MM.1S (cell line): ENCODE results near the gene KCNMB2.

Experiments
- DNase-seq: peaks from one replicate; pipeline ENCODE4 v3.0.0-alpha.2; 2015
- H2AFZ ChIP-seq: fragments of 300-600 bp; sonication (generic); 2 replicates; pipeline ENCODE4 v1.6.0; 2016; ENCODE audit warnings: antibody characterized with exemption, low read length
- H3F3A ChIP-seq: fragments of 300-600 bp; sonication (generic); 2 replicates; pipeline ENCODE4 v1.6.1; 2016; ENCODE audit warnings: mild to moderate bottlenecking, antibody characterized with exemption, low read length, moderate library complexity, mixed read lengths; ENCODE audit not compliant: insufficient read depth
- H3K27ac ChIP-seq: fragments of 300-600 bp; sonication (generic); 2 replicates; pipeline ENCODE4 v1.5.1; 2016; ENCODE audit warnings: mild to moderate bottlenecking, low read length
- H3K27me3 ChIP-seq: fragments of 300-600 bp; sonication (generic); replicated peaks from 2 replicates; pipeline ENCODE4 v1.6.0; 2016; ENCODE audit warnings: low read length; ENCODE audit not compliant: insufficient read depth
- H3K36me3 ChIP-seq: fragments of 300-600 bp; sonication (generic); replicated peaks from 2 replicates; pipeline ENCODE4 v1.6.1; 2016; ENCODE audit warnings: mild to moderate bottlenecking, low read length, mixed read lengths; ENCODE audit not compliant: insufficient read depth
- H3K4me1 ChIP-seq: fragments of 300-600 bp; sonication (generic); 2 replicates; pipeline ENCODE4 v1.6.1; 2016; ENCODE audit warnings: low read length, mixed read lengths
- H3K4me2 ChIP-seq: fragments of 300-600 bp; sonication (generic); 2 replicates; pipeline ENCODE4 v1.6.0; 2016; ENCODE audit warnings: low read depth, low read length
- H3K4me3 ChIP-seq: fragments of 300-600 bp; sonication (generic); 2 replicates; pipeline ENCODE4 v1.5.1; 2016; ENCODE audit warnings: low read length, mixed read lengths
- H3K79me2 ChIP-seq: fragments of 300-600 bp; sonication (generic); 2 replicates; pipeline ENCODE4 v1.6.1; 2016; ENCODE audit warnings: mixed run types, low read length, mixed read lengths
- H3K9ac ChIP-seq: fragments of 300-600 bp; sonication (generic); 2 replicates; pipeline ENCODE4 v1.6.1; 2016; ENCODE audit warnings: low read length, mixed read lengths
- H3K9me2 ChIP-seq: fragments of 300-600 bp; sonication (generic); replicated peaks from 2 replicates; pipeline ENCODE4 v1.6.1; 2016; ENCODE audit warnings: mild to moderate bottlenecking, low read length, mixed read lengths; ENCODE audit not compliant: insufficient read depth
- H3K9me3 ChIP-seq: fragments of 300-600 bp; sonication (generic); replicated peaks from 2 replicates; pipeline ENCODE4 v1.6.1; 2016; ENCODE audit warnings: mild to moderate bottlenecking, low read length, mixed read lengths; ENCODE audit not compliant: insufficient read depth
- H4K20me1 ChIP-seq: fragments of 300-600 bp; sonication (generic); 2 replicates; pipeline ENCODE4 v1.6.1; 2016; ENCODE audit warnings: mild to moderate bottlenecking, low read length, moderate library complexity, mixed read lengths; ENCODE audit not compliant: insufficient read depth
- EZH2 ChIP-seq: fragments of 300-600 bp; sonication (generic); optimal IDR thresholded peaks from 2 replicates; pipeline ENCODE3; 2017; ENCODE audit warnings: low read depth, mild to moderate bottlenecking, antibody characterized with exemption, low read length, mixed read lengths
- EZH2phosphoT487 ChIP-seq: fragments of 300-600 bp; sonication (generic); IDR thresholded peaks from 2 replicates; pipeline ENCODE4 v1.6.1; 2018; ENCODE audit warnings: antibody characterized with exemption, low read length
- TF ChIP-seq, protein P1 (sequence below): fragments of 300-600 bp; sonication (generic); IDR thresholded peaks from 2 replicates; pipeline ENCODE4 v1.5.1; 2016; ENCODE audit warnings: antibody characterized with exemption, low read length, mixed read lengths

KCNMB2 gene

DNA sequence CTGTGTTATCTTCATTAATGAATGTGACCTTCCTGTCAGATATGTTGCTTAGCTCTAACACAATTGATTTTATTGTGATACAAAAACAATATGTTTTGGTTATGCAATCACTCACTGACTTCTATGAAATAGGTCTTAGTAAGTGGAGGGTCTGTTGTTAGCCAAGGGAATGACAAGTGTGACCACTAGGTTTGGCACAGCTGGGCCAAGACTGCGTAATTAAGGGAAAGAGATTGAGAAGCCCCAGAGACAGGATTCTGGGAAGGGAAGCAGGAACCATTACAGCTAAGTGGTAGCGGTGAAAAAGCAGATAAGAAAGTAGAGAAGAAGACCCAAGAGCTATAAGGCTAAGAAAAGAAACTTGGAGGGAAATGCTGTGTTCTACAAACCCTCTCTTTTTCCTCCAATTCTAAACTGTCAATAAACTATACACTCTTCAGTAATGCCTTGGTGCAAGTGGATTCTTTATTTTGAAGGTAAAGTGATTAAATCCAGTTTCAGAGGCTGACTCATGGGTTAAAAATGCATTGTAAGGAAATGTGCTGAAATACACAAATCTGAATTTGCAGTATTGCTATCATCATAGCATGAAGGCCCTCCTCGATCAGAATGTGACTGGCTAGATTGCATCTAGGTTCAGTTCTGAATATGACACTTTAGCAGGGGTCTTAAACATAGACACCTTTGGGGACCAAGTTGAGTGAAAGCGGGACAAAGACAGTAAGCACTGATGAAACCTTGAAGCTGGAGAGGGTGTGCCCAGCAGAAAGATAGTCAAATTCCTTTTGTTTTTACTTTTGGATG, 26.1 kb downstream of the KCNMB2 start:
- Histone ChIP-seq H3K79me2 (no peaks in the 10 kb centered on the region), H2AFZ (no peak overlapping the region), H3K4me1 (peaks cover 22% of the 10 kb centered on the region), H3K4me3 (no peak overlapping the region), H3K27ac (no peak overlapping the region), H3K27me3 (no peaks in the 10 kb centered on the region), H3K9me2 (no peaks in the 10 kb centered on the region), H3K9ac (no peak overlapping the region), H4K20me1 (no peaks in the 10 kb centered on the region), H3K9me3 (no peaks in the 10 kb centered on the region), H3K36me3 (no peaks in the 10 kb centered on the region), H3K4me2 (no peak overlapping the region), H3F3A (no peaks in the 10 kb centered on the region)
- DNase-seq, result no peak
- no peak for TF ChIP-seq EZH2

DNA sequence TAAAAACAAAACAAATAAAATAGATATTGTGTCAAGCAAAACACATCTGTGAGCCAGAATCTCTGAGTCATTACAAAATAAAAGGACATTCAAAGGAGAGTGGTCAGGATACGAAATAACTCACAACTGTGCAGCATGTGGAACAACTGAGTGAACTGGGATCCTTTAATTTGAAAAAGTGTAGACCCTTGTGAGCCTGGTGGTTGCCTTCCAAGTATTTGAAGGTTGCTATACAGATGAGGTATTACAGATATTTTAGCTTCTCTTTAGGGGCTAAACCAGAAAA, 26.7 kb downstream of the KCNMB2 start:
- H3K27me3 ChIP-seq, result no peaks in the 10 kb centered on the region
- no peaks in the 10 kb centered on the region for H4K20me1 ChIP-seq
- H3F3A ChIP-seq, result no peaks in the 10 kb centered on the region
- no peak for DNase-seq
- H2AFZ ChIP-seq, result no peak overlapping the region
- H3K79me2 ChIP-seq, result no peaks in the 10 kb centered on the region
- no peaks in the 10 kb centered on the region for H3K36me3 ChIP-seq
- peaks cover 22% of the 10 kb centered on the region for H3K4me1 ChIP-seq
- H3K4me3 ChIP-seq, result no peak overlapping the region
- H3K4me2 ChIP-seq, result no peak overlapping the region
- TF ChIP-seq, protein P1, sequence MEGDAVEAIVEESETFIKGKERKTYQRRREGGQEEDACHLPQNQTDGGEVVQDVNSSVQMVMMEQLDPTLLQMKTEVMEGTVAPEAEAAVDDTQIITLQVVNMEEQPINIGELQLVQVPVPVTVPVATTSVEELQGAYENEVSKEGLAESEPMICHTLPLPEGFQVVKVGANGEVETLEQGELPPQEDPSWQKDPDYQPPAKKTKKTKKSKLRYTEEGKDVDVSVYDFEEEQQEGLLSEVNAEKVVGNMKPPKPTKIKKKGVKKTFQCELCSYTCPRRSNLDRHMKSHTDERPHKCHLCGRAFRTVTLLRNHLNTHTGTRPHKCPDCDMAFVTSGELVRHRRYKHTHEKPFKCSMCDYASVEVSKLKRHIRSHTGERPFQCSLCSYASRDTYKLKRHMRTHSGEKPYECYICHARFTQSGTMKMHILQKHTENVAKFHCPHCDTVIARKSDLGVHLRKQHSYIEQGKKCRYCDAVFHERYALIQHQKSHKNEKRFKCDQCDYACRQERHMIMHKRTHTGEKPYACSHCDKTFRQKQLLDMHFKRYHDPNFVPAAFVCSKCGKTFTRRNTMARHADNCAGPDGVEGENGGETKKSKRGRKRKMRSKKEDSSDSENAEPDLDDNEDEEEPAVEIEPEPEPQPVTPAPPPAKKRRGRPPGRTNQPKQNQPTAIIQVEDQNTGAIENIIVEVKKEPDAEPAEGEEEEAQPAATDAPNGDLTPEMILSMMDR, result no peak
- TF ChIP-seq EZH2 (no peak), EZH2phosphoT487 (no peak)
- no peak overlapping the region for H3K9ac ChIP-seq
- no peak overlapping the region for H3K27ac ChIP-seq
- no peaks in the 10 kb centered on the region for H3K9me3 ChIP-seq
- no peaks in the 10 kb centered on the region for H3K9me2 ChIP-seq

DNA sequence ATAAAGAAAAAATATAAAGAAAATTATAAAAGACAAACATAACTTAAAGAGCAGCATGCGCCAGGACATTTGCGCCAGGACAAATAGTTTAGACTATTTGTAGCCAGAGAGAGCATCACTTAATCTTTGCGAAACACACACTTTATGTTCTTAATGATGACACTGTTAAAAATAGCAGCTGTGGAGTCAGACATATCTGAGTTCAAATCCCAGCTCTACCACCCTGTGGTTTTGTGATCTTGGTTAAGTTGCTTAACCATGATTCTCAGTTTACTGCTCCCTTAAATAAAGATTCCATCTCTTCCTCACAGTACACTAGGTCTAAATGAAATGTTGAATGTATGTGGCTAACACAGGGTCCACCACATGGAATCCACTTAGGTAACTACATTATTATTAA, 31.4 kb downstream of the KCNMB2 start:
- Histone ChIP-seq H3K9me2 (no peaks in the 10 kb centered on the region), H2AFZ (no peak overlapping the region), H3K36me3 (no peaks in the 10 kb centered on the region), H3K9me3 (no peaks in the 10 kb centered on the region), H4K20me1 (no peaks in the 10 kb centered on the region), H3F3A (no peaks in the 10 kb centered on the region), H3K9ac (no peak overlapping the region), H3K4me1 (peaks cover 1% of the 10 kb centered on the region), H3K4me2 (no peak overlapping the region), H3K27me3 (no peaks in the 10 kb centered on the region), H3K79me2 (no peaks in the 10 kb centered on the region), H3K4me3 (no peak overlapping the region), H3K27ac (no peak overlapping the region)
- no peak for DNase-seq
- TF ChIP-seq, protein P1, result no peak
- TF ChIP-seq EZH2 (no peak), EZH2phosphoT487 (no peak)

DNA sequence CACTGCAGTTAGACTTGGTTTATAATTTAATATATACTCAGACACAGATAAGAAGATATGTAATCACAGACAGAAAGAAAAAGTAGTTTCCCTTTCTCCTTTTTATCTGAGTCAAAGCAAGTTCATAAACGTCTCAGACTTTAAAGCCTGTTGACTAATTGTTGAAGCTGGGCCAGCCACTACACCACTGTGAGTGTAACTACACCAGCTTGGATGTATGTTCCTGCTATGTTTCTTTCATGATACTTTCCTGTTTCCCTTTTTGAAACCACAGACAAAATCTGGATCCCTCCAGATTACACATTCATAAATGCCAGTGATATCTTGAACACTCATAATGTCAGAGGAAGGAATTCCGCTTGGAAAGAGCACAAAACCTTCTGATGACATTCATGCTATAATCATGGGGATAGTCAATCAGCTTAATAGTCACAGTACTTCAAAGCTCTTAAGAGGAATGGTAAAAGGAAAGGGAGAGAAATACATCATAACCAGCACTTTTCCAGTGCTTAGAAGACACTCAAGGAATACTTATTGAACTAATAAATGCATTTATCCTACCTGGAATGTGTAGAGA, 32.0 kb downstream of the KCNMB2 start:
- H4K20me1 ChIP-seq, result no peaks in the 10 kb centered on the region
- no peaks in the 10 kb centered on the region for H3F3A ChIP-seq
- H3K79me2 ChIP-seq, result no peaks in the 10 kb centered on the region
- no peaks in the 10 kb centered on the region for H3K27me3 ChIP-seq
- H3K4me2 ChIP-seq, result no peak overlapping the region
- no peak overlapping the region for H3K4me3 ChIP-seq
- TF ChIP-seq, protein P1, result no peak
- TF ChIP-seq EZH2 (no peak), EZH2phosphoT487 (no peak)
- no peaks in the 10 kb centered on the region for H3K9me3 ChIP-seq
- no peaks in the 10 kb centered on the region for H3K36me3 ChIP-seq
- H3K9me2 ChIP-seq, result no peaks in the 10 kb centered on the region
- DNase-seq, result no peak
- no peak overlapping the region for H3K9ac ChIP-seq
- H3K27ac ChIP-seq, result no peak overlapping the region
- no peak overlapping the region for H2AFZ ChIP-seq
- no peaks in the 10 kb centered on the region for H3K4me1 ChIP-seq
